ENCODE results near the gene POLRMT.

The POLRMT gene

GRCh38 chr19:653425-653824, 20.1 kb upstream of the POLRMT start:
- Histone ChIP-seq H3K27ac (ENCODE audit: low read depth, low read length) (no peak overlapping the region), H3K9me3 (ENCODE audit: control insufficient read depth in 1 of 2, low read length in 2 of 2) (no peaks in the 10 kb centered on the region), H3K4me3 (ENCODE audit: low read depth in 1 of 2, low read length in 2 of 2) (no peak overlapping the region), H3K36me3 (ENCODE audit: control insufficient read depth in 1 of 2, insufficient read depth in 2 of 2, low read length in 2 of 2) (peaks cover 14 to 66% of the 10 kb centered on the region in 2 donors), H3K9ac (ENCODE audit: low read depth in 1 of 2, low read length in 2 of 2) (no peak overlapping the region), H3K27me3 (ENCODE audit: control insufficient read depth in 1 of 2, insufficient read depth in 2 of 2, low read length in 2 of 2) (no peaks in the 10 kb centered on the region), H3K4me1 (ENCODE audit: control insufficient read depth in 1 of 2, insufficient read depth in 2 of 2, low read length in 2 of 2) (peaks cover 10 to 14% of the 10 kb centered on the region in 2 donors)

- Histone ChIP-seq H3K9ac (ENCODE audit: low read depth in 1 of 2, low read length in 2 of 2) (no peak overlapping the region), H3K4me1 (ENCODE audit: control insufficient read depth in 1 of 2, insufficient read depth in 2 of 2, low read length in 2 of 2) (peaks cover 4 to 9% of the 10 kb centered on the region in 2 donors), H3K36me3 (ENCODE audit: control insufficient read depth in 1 of 2, insufficient read depth in 2 of 2, low read length in 2 of 2) (peaks cover 14 to 67% of the 10 kb centered on the region in 2 donors), H3K4me3 (ENCODE audit: low read depth in 1 of 2, low read length in 2 of 2) (no peak overlapping the region), H3K27ac (ENCODE audit: low read depth, low read length) (no peak overlapping the region), H3K27me3 (ENCODE audit: control insufficient read depth in 1 of 2, insufficient read depth in 2 of 2, low read length in 2 of 2) (no peaks in the 10 kb centered on the region), H3K9me3 (ENCODE audit: control insufficient read depth in 1 of 2, low read length in 2 of 2) (no peaks in the 10 kb centered on the region)
Observed at GRCh38 chr19:652467-653389, 19.4 kb upstream of the POLRMT start.

- peaks cover 14 to 67% of the 10 kb centered on the region in 2 donors for H3K36me3 ChIP-seq (ENCODE audit: control insufficient read depth in 1 of 2, insufficient read depth in 2 of 2, low read length in 2 of 2)
- H3K27me3 ChIP-seq (ENCODE audit: control insufficient read depth in 1 of 2, insufficient read depth in 2 of 2, low read length in 2 of 2): no peaks in the 10 kb centered on the region
- peaks cover 0 to 3% of the 10 kb centered on the region in 2 donors for H3K4me1 ChIP-seq (ENCODE audit: control insufficient read depth in 1 of 2, insufficient read depth in 2 of 2, low read length in 2 of 2)
- no peaks in the 10 kb centered on the region for H3K9me3 ChIP-seq (ENCODE audit: control insufficient read depth in 1 of 2, low read length in 2 of 2)
- H3K27ac ChIP-seq (ENCODE audit: low read depth, low read length): no peak overlapping the region
- H3K4me3 ChIP-seq (ENCODE audit: low read depth in 1 of 2, low read length in 2 of 2): no peak overlapping the region
- H3K9ac ChIP-seq (ENCODE audit: low read depth in 1 of 2, low read length in 2 of 2): no peak overlapping the region
Observed at GRCh38 chr19:651991-652390, 18.7 kb upstream of the POLRMT start.

- peaks cover 16 to 72% of the 10 kb centered on the region in 2 donors for H3K36me3 ChIP-seq (ENCODE audit: control insufficient read depth in 1 of 2, insufficient read depth in 2 of 2, low read length in 2 of 2)
- no peak overlapping the region for H3K9ac ChIP-seq (ENCODE audit: low read depth in 1 of 2, low read length in 2 of 2)
- H3K27ac ChIP-seq (ENCODE audit: low read depth, low read length): no peak overlapping the region
- no peaks in the 10 kb centered on the region for H3K9me3 ChIP-seq (ENCODE audit: control insufficient read depth in 1 of 2, low read length in 2 of 2)
- H3K27me3 ChIP-seq (ENCODE audit: control insufficient read depth in 1 of 2, insufficient read depth in 2 of 2, low read length in 2 of 2): no peaks in the 10 kb centered on the region
- no peak overlapping the region for H3K4me3 ChIP-seq (ENCODE audit: low read depth in 1 of 2, low read length in 2 of 2)
- H3K4me1 ChIP-seq (ENCODE audit: control insufficient read depth in 1 of 2, insufficient read depth in 2 of 2, low read length in 2 of 2): no peaks in the 10 kb centered on the region
Observed at GRCh38 chr19:651114-651818, 17.9 kb upstream of the POLRMT start.

GRCh38 chr19:650121-650520, 16.8 kb upstream of the POLRMT start:
- Histone ChIP-seq H3K27me3 (ENCODE audit: control insufficient read depth in 1 of 2, insufficient read depth in 2 of 2, low read length in 2 of 2) (no peaks in the 10 kb centered on the region), H3K4me1 (ENCODE audit: control insufficient read depth in 1 of 2, insufficient read depth in 2 of 2, low read length in 2 of 2) (no peaks in the 10 kb centered on the region), H3K9me3 (ENCODE audit: control insufficient read depth in 1 of 2, low read length in 2 of 2) (no peaks in the 10 kb centered on the region), H3K9ac (ENCODE audit: low read depth in 1 of 2, low read length in 2 of 2) (no peak overlapping the region), H3K36me3 (ENCODE audit: control insufficient read depth in 1 of 2, insufficient read depth in 2 of 2, low read length in 2 of 2) (peaks cover 17 to 70% of the 10 kb centered on the region in 2 donors), H3K27ac (ENCODE audit: low read depth, low read length) (no peak overlapping the region), H3K4me3 (ENCODE audit: low read depth in 1 of 2, low read length in 2 of 2) (no peak overlapping the region)

GRCh38 chr19:648904-649801, 15.8 kb upstream of the POLRMT start:
- Histone ChIP-seq H3K4me3 (ENCODE audit: low read depth in 1 of 2, low read length in 2 of 2) (no peak overlapping the region), H3K4me1 (ENCODE audit: control insufficient read depth in 1 of 2, insufficient read depth in 2 of 2, low read length in 2 of 2) (no peaks in the 10 kb centered on the region), H3K27me3 (ENCODE audit: control insufficient read depth in 1 of 2, insufficient read depth in 2 of 2, low read length in 2 of 2) (no peaks in the 10 kb centered on the region), H3K9ac (ENCODE audit: low read depth in 1 of 2, low read length in 2 of 2) (no peak overlapping the region), H3K36me3 (ENCODE audit: control insufficient read depth in 1 of 2, insufficient read depth in 2 of 2, low read length in 2 of 2) (peaks cover 17 to 70% of the 10 kb centered on the region in 2 donors), H3K27ac (ENCODE audit: low read depth, low read length) (no peak overlapping the region), H3K9me3 (ENCODE audit: control insufficient read depth in 1 of 2, low read length in 2 of 2) (no peaks in the 10 kb centered on the region)

GRCh38 chr19:648305-648704, 15.0 kb upstream of the POLRMT start:
- Histone ChIP-seq H3K27me3 (ENCODE audit: control insufficient read depth in 1 of 2, insufficient read depth in 2 of 2, low read length in 2 of 2) (no peaks in the 10 kb centered on the region), H3K4me3 (ENCODE audit: low read depth in 1 of 2, low read length in 2 of 2) (no peak overlapping the region), H3K9me3 (ENCODE audit: control insufficient read depth in 1 of 2, low read length in 2 of 2) (no peaks in the 10 kb centered on the region), H3K9ac (ENCODE audit: low read depth in 1 of 2, low read length in 2 of 2) (no peak overlapping the region), H3K4me1 (ENCODE audit: control insufficient read depth in 1 of 2, insufficient read depth in 2 of 2, low read length in 2 of 2) (no peaks in the 10 kb centered on the region), H3K36me3 (ENCODE audit: control insufficient read depth in 1 of 2, insufficient read depth in 2 of 2, low read length in 2 of 2) (peaks cover 15 to 61% of the 10 kb centered on the region in 2 donors), H3K27ac (ENCODE audit: low read depth, low read length) (no peak overlapping the region)

GRCh38 chr19:647566-648284, 14.4 kb upstream of the POLRMT start:
- Histone ChIP-seq H3K36me3 (ENCODE audit: control insufficient read depth in 1 of 2, insufficient read depth in 2 of 2, low read length in 2 of 2) (peaks cover 12 to 56% of the 10 kb centered on the region in 2 donors), H3K9me3 (ENCODE audit: control insufficient read depth in 1 of 2, low read length in 2 of 2) (no peaks in the 10 kb centered on the region), H3K27me3 (ENCODE audit: control insufficient read depth in 1 of 2, insufficient read depth in 2 of 2, low read length in 2 of 2) (no peaks in the 10 kb centered on the region), H3K9ac (ENCODE audit: low read depth in 1 of 2, low read length in 2 of 2) (no peak overlapping the region), H3K4me1 (ENCODE audit: control insufficient read depth in 1 of 2, insufficient read depth in 2 of 2, low read length in 2 of 2) (no peaks in the 10 kb centered on the region), H3K27ac (ENCODE audit: low read depth, low read length) (no peak overlapping the region), H3K4me3 (ENCODE audit: low read depth in 1 of 2, low read length in 2 of 2) (no peak overlapping the region)

GRCh38 chr19:646779-647565, 13.6 kb upstream of the POLRMT start:
- H3K9ac ChIP-seq (ENCODE audit: low read depth in 1 of 2, low read length in 2 of 2): no peak overlapping the region
- H3K4me1 ChIP-seq (ENCODE audit: control insufficient read depth in 1 of 2, insufficient read depth in 2 of 2, low read length in 2 of 2): no peaks in the 10 kb centered on the region
- H3K27me3 ChIP-seq (ENCODE audit: control insufficient read depth in 1 of 2, insufficient read depth in 2 of 2, low read length in 2 of 2): no peaks in the 10 kb centered on the region
- no peak overlapping the region for H3K4me3 ChIP-seq (ENCODE audit: low read depth in 1 of 2, low read length in 2 of 2)
- no peak overlapping the region for H3K27ac ChIP-seq (ENCODE audit: low read depth, low read length)
- H3K36me3 ChIP-seq (ENCODE audit: control insufficient read depth in 1 of 2, insufficient read depth in 2 of 2, low read length in 2 of 2): peaks cover 12 to 48% of the 10 kb centered on the region in 2 donors
- H3K9me3 ChIP-seq (ENCODE audit: control insufficient read depth in 1 of 2, low read length in 2 of 2): no peaks in the 10 kb centered on the region

Data from duodenal mucosa (tissue), 2 donors.